Measurements from ENCODE around the gene BPIFB2. TPM values are rescaled to one million over a fixed set of nuclear protein-coding genes. Genes with fewer than 3 reads are reported as not detected.

BPIFB2 gene
- total RNA-seq, 1 donor from 2014 or later = not detected

DNA sequence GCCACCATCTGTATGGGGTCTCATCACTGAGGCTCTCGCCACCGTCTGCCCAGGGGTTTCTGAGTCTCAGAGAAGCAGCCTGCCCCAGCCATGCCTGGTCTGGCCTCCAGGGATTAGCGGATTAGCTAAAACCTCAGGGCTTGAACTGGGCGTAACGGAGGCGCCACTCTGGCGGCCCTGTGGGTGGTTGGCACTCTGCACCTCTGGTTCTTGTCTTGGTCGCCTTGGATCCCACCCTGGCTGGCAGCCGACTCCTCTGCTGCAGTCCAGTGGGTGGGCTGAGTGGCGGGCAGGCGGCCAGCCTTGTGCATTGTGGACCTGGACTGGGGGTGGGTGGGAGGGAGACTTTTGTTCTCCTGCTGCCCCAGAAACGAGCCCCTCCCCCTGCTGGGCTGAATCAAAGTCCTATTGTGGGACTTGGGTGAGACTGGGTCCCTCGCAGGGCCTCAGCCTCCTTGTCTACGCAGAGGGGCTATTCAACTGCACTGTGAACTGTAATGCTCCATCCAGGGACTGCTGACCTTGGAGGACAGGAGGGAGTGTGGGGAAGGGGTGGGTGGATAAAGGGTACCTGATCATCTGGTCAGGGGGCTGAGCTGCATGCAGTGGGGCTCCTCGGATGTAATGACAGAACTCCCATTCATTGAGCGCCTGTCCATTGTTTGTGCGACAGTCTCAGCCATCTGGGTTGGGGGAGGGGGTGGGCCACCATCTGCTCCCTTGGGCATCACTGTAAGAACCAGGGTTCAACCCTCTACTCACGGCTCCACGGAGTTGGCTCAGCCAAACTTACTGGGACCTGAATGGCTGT, 27.2 kb upstream of the BPIFB2 start:
- H3K4me3 ChIP-seq (ENCODE audit: low read depth, low read length) = no peak overlapping the region
- DNase-seq (ENCODE audit: low read depth) = no peak
- no peaks in the 10 kb centered on the region for H3K36me3 ChIP-seq (ENCODE audit: control insufficient read depth, insufficient read depth, low read length)
- H3K27me3 ChIP-seq (ENCODE audit: control insufficient read depth, insufficient read depth, low read length) = no peaks in the 10 kb centered on the region
- TF ChIP-seq CTCF (IDR thresholded peaks at IDR 0.05; ENCODE audit: insufficient read depth, low read length, poor library complexity, severe bottlenecking) = no peak

- no peaks in the 10 kb centered on the region for H3K36me3 ChIP-seq (ENCODE audit: control insufficient read depth, insufficient read depth, low read length)
- TF ChIP-seq CTCF (IDR thresholded peaks at IDR 0.05; ENCODE audit: insufficient read depth, low read length, poor library complexity, severe bottlenecking) = no peak
- no peaks in the 10 kb centered on the region for H3K27me3 ChIP-seq (ENCODE audit: control insufficient read depth, insufficient read depth, low read length)
- DNase-seq (ENCODE audit: low read depth) = no peak
- no peak overlapping the region for H3K4me3 ChIP-seq (ENCODE audit: low read depth, low read length)
Measured at GRCh38 chr20:32980990-32981389, 26.5 kb upstream of the BPIFB2 start.

GRCh38 chr20:32982617-32983458, 24.7 kb upstream of the BPIFB2 start:
- H3K36me3 ChIP-seq (ENCODE audit: control insufficient read depth, insufficient read depth, low read length) = no peaks in the 10 kb centered on the region
- TF ChIP-seq CTCF (IDR thresholded peaks at IDR 0.05; ENCODE audit: insufficient read depth, low read length, poor library complexity, severe bottlenecking) = no peak
- H3K4me3 ChIP-seq (ENCODE audit: low read depth, low read length) = no peak overlapping the region
- H3K27me3 ChIP-seq (ENCODE audit: control insufficient read depth, insufficient read depth, low read length) = no peaks in the 10 kb centered on the region
- no peak for DNase-seq (ENCODE audit: low read depth)

- Histone ChIP-seq H3K36me3 (ENCODE audit: control insufficient read depth, insufficient read depth, low read length) (no peaks in the 10 kb centered on the region), H3K27me3 (ENCODE audit: control insufficient read depth, insufficient read depth, low read length) (no peaks in the 10 kb centered on the region), H3K4me3 (ENCODE audit: low read depth, low read length) (no peak overlapping the region)
- DNase-seq (ENCODE audit: low read depth) = no peak
- TF ChIP-seq CTCF (IDR thresholded peaks at IDR 0.05; ENCODE audit: insufficient read depth, low read length, poor library complexity, severe bottlenecking) = no peak
Measured at GRCh38 chr20:32983459-32984112, 23.9 kb upstream of the BPIFB2 start.

- no peaks in the 10 kb centered on the region for H3K36me3 ChIP-seq (ENCODE audit: control insufficient read depth, insufficient read depth, low read length)
- H3K4me3 ChIP-seq (ENCODE audit: low read depth, low read length) = no peak overlapping the region
- no peak for DNase-seq (ENCODE audit: low read depth)
- no peak for TF ChIP-seq CTCF (IDR thresholded peaks at IDR 0.05; ENCODE audit: insufficient read depth, low read length, poor library complexity, severe bottlenecking)
- no peaks in the 10 kb centered on the region for H3K27me3 ChIP-seq (ENCODE audit: control insufficient read depth, insufficient read depth, low read length)
Measured at GRCh38 chr20:32984196-32984595, 23.3 kb upstream of the BPIFB2 start.
